ENCODE measurements around the gene MT1A. TPM values are rescaled to one million over a fixed set of nuclear protein-coding genes. Genes with fewer than 3 reads are reported as not detected.

MT1A gene
- total RNA-seq, 1 donor from 2014 or later, result not detected

DNA sequence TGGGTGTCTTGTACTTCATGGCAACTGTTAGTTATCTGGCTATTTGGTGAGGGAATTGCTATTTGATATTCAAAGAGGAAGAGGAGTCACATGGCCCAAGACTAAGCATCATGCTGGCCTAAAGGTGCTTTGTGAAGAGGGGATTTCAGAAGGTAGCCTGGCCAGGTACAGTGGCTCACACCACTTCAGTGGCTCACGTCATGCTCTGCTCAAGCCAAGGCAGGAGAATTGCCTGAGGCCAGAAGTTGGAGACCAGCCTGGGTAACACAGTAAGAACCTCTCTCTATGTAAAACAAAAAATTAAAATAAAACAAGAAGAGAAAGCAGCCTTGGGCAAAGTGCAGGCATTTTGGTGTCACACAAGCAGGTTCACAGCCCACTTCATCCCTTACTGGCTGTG, 6.8 kb downstream of the MT1A start:
- peaks cover 18% of the 10 kb centered on the region for H3K4me1 Mint-ChIP-seq
- no peaks in the 10 kb centered on the region for H3K36me3 Mint-ChIP-seq (ENCODE audit: low read depth)
- ChIA-PET POLR2A (no interaction called here), CTCF (no interaction called here)
- H3K27me3 Mint-ChIP-seq, result peaks cover 55% of the 10 kb centered on the region
- H3K4me3 Mint-ChIP-seq, result no peak overlapping the region
- no peak overlapping the region for H3K27ac Mint-ChIP-seq
- ATAC-seq (ENCODE audit: low read depth) (no peak), DNase-seq (no peak)
- TF ChIP-seq, protein P1, sequence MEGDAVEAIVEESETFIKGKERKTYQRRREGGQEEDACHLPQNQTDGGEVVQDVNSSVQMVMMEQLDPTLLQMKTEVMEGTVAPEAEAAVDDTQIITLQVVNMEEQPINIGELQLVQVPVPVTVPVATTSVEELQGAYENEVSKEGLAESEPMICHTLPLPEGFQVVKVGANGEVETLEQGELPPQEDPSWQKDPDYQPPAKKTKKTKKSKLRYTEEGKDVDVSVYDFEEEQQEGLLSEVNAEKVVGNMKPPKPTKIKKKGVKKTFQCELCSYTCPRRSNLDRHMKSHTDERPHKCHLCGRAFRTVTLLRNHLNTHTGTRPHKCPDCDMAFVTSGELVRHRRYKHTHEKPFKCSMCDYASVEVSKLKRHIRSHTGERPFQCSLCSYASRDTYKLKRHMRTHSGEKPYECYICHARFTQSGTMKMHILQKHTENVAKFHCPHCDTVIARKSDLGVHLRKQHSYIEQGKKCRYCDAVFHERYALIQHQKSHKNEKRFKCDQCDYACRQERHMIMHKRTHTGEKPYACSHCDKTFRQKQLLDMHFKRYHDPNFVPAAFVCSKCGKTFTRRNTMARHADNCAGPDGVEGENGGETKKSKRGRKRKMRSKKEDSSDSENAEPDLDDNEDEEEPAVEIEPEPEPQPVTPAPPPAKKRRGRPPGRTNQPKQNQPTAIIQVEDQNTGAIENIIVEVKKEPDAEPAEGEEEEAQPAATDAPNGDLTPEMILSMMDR (IDR thresholded peaks at IDR 0.05), result no peak
- no peaks in the 10 kb centered on the region for H3K9me3 Mint-ChIP-seq
- intact Hi-C loops (cut with micrococcal nuclease), result no loop called here

DNA sequence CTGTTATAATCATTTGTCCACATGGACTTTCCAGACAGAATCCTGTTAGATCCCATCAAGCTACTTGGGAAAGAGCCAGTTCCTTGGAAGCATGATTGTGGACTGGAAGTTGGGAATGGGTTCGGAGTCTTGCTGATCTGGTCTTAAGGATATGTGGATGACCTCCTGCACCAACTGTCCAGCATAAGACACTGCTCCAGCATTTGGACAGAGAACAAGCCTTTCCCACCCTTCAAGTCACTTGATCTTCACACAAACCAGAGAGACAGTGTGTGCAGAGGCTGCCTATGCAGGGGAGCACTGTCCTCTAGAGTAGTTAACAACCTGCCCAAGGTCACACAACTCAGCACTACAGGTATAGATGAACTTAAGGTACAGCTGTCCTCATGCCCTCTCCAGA, 7.4 kb downstream of the MT1A start:
- Mint-ChIP-seq H3K27me3 (peaks cover 50% of the 10 kb centered on the region), H3K4me1 (peaks cover 18% of the 10 kb centered on the region), H3K27ac (no peak overlapping the region), H3K4me3 (no peak overlapping the region), H3K36me3 (ENCODE audit: low read depth) (no peaks in the 10 kb centered on the region), H3K9me3 (no peaks in the 10 kb centered on the region)
- CTCF ChIA-PET, result no interaction called here
- ATAC-seq (ENCODE audit: low read depth) (no peak), DNase-seq (no peak)
- TF ChIP-seq, protein P1 (IDR thresholded peaks at IDR 0.05), result no peak
- intact Hi-C loops (cut with micrococcal nuclease), result no loop called here
- POLR2A ChIA-PET, result no interaction called here

DNA sequence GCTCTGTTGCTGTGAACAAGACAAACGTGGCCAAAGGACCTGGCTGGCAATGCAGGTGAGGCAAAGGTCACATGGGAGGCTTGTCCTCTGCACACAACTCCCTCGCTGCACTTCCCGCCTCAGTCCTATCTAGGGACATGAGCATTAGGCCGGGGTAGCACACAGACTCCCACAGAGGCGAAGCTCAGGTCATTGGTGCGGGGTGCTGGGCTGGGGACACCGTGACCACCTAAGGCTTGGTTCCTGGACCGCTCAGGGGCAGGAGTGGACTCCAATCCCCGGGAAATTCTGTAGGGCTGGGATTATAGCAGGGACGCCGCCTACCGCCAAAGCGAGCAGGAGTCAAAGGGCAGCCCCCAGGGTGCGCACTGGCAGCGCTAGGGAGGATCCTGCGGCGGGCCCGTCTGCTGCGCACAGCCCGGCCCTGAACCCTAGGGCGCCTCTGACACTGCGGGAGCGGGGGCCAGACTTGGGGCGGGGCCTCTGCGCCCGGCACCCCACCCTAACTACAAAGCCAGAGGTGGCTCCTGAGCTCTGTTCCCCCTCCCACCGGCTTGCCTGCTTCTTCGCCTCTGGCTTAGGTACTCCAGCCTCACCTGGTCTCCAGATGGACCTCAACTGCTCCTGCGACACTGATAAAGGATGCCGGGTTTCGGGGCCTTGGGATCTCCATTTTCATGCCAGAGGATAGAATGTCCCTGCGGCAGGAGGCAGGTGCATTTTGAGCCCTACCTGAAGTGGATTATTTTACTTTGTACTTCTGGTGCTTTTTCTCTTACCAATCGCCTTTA, 9.4 kb downstream of the MT1A start:
- POLR2A ChIA-PET, result no interaction called here

DNA sequence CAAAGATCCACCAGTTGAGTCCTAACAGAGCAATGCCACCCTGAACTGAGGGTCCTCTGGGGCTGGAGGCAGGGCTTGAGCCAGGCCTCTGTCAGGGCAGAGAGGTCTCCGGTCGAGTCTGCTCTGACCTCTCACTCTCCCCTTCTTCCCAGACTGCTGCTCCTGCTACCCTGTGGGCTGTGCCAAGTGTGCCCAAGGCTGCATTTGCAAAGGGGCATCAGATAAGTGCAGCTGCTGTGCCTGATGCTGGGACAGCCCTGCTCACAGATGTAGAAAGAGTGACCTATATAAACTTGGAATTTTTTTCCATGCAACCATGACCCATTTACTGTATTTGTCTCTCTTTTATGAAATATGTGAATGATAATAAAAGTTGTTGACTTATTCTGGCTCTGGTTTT, 10.8 kb downstream of the MT1A start:
- no peak overlapping the region for H3K27ac Mint-ChIP-seq
- H3K4me3 Mint-ChIP-seq, result no peak overlapping the region
- CTCF ChIA-PET, result no interaction called here
- peaks cover 11% of the 10 kb centered on the region for H3K4me1 Mint-ChIP-seq
- no peak for ATAC-seq (ENCODE audit: low read depth)
- H3K9me3 Mint-ChIP-seq, result no peaks in the 10 kb centered on the region
- POLR2A ChIA-PET, result interaction anchor here (0.6 kb wide), 1 partner anchor 8 kb away, joined by 3 read pairs; no protein-coding TSS in a partner anchor
- H3K27me3 Mint-ChIP-seq, result peaks cover 31% of the 10 kb centered on the region
- DNase-seq, result no peak
- TF ChIP-seq, protein P1 (IDR thresholded peaks at IDR 0.05), result no peak
- H3K36me3 Mint-ChIP-seq (ENCODE audit: low read depth), result no peaks in the 10 kb centered on the region
- intact Hi-C loops (cut with micrococcal nuclease), result no loop called here

More for the DNA sequence above, 9.4 kb downstream of the MT1A start:
- DNase-seq (no peak), ATAC-seq (ENCODE audit: low read depth) (no peak)
- intact Hi-C loops (cut with micrococcal nuclease), result no loop called here
- Mint-ChIP-seq H3K9me3 (no peaks in the 10 kb centered on the region), H3K27ac (no peak overlapping the region), H3K4me3 (no peak overlapping the region), H3K36me3 (ENCODE audit: low read depth) (no peaks in the 10 kb centered on the region), H3K4me1 (peaks cover 12% of the 10 kb centered on the region), H3K27me3 (peaks cover 39% of the 10 kb centered on the region)
- TF ChIP-seq, protein P1 (IDR thresholded peaks at IDR 0.05), result no peak
- CTCF ChIA-PET, result no interaction called here

DNA sequence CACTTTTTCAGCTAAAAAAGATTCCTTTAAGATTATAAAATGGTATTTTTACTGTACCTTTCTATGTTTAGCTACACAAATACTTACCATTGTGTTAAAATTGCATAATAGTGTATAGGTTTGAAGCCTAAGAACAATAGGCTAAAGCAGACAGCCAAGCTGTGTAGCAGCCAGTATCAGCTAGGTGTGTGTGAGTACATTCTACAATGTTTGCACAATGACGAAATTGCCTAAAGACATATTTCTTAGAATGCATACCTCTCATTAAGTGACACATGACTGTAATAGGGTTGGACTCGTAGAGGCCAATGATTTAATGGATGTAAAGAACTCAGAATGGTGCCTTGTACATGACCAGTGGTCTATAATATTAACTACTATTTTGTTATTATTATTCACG, 11.4 kb downstream of the MT1A start:
- Mint-ChIP-seq H3K36me3 (ENCODE audit: low read depth) (no peaks in the 10 kb centered on the region), H3K9me3 (no peaks in the 10 kb centered on the region), H3K27me3 (peaks cover 27% of the 10 kb centered on the region), H3K4me1 (peaks cover 14% of the 10 kb centered on the region), H3K4me3 (no peak overlapping the region), H3K27ac (no peak overlapping the region)
- TF ChIP-seq, protein P1 (IDR thresholded peaks at IDR 0.05), result no peak
- ChIA-PET POLR2A (no interaction called here), CTCF (interaction anchor here (0.7 kb wide), 1 partner anchor 51 kb away, joined by 3 read pairs; no protein-coding TSS in a partner anchor)
- intact Hi-C loops (cut with micrococcal nuclease), result no loop called here
- ATAC-seq (ENCODE audit: low read depth), result no peak
- DNase-seq, result no peak
